GM12891 (cell line): Measurements from ENCODE around the gene RANBP3.

Source experiments
- POLR2A ChIP-seq: IDR thresholded peaks from 2 replicates; pipeline ENCODE4 v1.6.1; 2011; ENCODE audit warnings: low read depth, low read length, control low read depth
- POLR2AphosphoS5 ChIP-seq: IDR thresholded peaks from 2 replicates; pipeline ENCODE4 v1.6.1; 2011; ENCODE audit warnings: low read depth, low read length, control low read depth
- SPI1 ChIP-seq: IDR thresholded peaks from 2 replicates; pipeline ENCODE4 v1.6.1; 2011; ENCODE audit warnings: low read depth, low read length, control low read depth
- TAF1 ChIP-seq: IDR thresholded peaks from 2 replicates; pipeline ENCODE4 v1.6.1; 2011; ENCODE audit warnings: low read depth, low read length, control low read depth

DNA sequence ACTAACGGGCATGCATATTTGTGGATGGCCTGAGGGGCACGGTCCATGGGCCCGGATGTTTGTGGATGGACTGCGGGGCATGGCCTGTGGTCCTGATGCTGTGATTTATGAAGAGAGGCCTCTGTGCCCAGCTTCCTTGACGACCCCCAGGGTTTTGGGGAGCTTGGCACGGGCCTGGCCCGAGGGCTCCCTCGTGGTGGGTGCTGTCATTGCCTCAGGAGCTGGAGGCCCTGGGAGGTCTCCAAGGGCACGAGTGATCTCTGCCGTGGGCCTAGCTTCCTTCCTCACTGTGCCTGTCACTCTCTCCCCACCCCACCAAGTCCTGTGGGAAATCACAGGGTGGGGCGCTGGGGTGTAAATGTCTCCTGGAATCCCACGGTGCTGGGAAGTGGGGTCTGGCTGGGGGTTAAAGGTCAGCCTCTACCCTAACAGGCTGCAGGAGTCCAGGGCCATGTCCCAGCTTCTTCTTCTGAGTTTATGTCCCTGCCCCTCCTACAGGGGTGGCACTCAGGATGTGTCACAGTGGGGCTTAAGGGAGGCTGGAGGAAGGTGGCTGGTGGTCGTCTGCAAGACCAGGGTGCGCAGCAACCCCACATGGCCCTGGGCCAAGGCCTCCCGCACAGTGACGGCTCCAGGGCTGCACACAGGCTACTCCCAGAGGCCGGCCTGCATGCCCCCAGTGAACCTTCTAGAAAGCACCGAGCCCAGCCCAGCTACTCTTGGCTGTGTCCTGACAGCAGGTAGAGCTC lies 27.6 kb upstream of the RANBP3 start:
- TF ChIP-seq POLR2A (no peak), POLR2AphosphoS5 (no peak), TAF1 (no peak), SPI1 (no peak)
